ENCODE results near the gene YWHAG.
"Not testable (repeated sequence)": the region's sequence is repeated elsewhere in the genome, so short reads cannot be mapped to it uniquely, and the experiment has no call there.

DNA sequence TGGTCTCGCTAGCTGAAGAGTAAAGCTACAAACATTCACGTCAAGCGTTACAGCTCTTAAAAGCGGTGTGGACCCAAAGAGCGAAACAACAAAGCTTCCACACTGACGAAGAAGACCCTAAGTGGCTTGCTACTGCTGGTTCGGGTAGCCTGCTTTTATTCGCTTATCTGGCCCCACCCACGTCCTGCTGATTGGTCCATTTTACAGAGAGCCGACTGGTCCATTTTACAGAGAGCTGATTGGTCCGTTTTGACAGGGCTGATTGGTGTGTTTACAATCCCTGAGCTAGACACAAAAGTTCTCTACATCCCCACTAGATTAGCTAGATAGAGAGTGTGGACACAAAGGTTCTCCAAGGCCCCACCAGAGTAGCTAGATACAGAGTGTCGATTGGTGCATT, 49.9 kb downstream of the YWHAG start:
- TF ChIP-seq YY1 (IDR thresholded peaks at IDR 0.05; ENCODE audit: insufficient read depth, insufficient read length); ZNF274 (IDR thresholded peaks at IDR 0.05; ENCODE audit: low read depth, low read length); SUZ12 (IDR thresholded peaks at IDR 0.05; ENCODE audit: extremely low read depth, insufficient read depth, insufficient read length): not testable (repeated sequence)
